OCI-LY7 (cell line): ENCODE measurements around the gene ZNF365. TPM values are rescaled to one million over a fixed set of nuclear protein-coding genes. Genes with fewer than 3 reads are reported as not detected.

Experiments
- BruUV-seq: library from RNA; stranded (reverse); fragments of 400-500 nt; replicated peaks from 2 replicates; lab custom pipeline; 2021; lab: Mats Ljungman, UMichigan
- CTCF ChIA-PET: fragments of 300-600 bp; sonication (Branson Sonifier 250); formaldehyde crosslinking; loops from one replicate; lab custom pipeline; 2022; ENCODE audit warnings: antibody characterized with exemption; ENCODE audit not compliant: unreplicated experiment; lab: Charles Lee
- POLR2A ChIA-PET: fragments of 300-600 bp; sonication (Branson Sonifier 250); formaldehyde crosslinking; loops from one replicate; lab custom pipeline; 2022; ENCODE audit warnings: antibody characterized with exemption; lab: Charles Lee
- DNase-seq: peaks from one replicate; pipeline ENCODE4 v3.0.0-alpha.2; 2015; ENCODE audit warnings: low spot score
- H2AFZ ChIP-seq: fragments of 200-600 bp; sonication (generic), shearing (Covaris generic); 2 replicates; pipeline ENCODE4 v1.6.1; 2014; ENCODE audit warnings: mild to moderate bottlenecking, antibody characterized with exemption, low read length, moderate library complexity
- H3K27ac ChIP-seq: fragments of 200-600 bp; sonication (generic); 2 replicates; pipeline ENCODE4 v1.5.1; 2014; ENCODE audit warnings: mixed run types, low read depth, mild to moderate bottlenecking, moderate library complexity, low read length, inconsistent platforms; ENCODE audit not compliant: poor library complexity, severe bottlenecking
- H3K36me3 ChIP-seq: fragments of 200-600 bp; sonication (generic); 2 replicates; pipeline ENCODE4 v1.6.1; 2014; ENCODE audit warnings: mild to moderate bottlenecking, antibody characterized with exemption, low read length, moderate library complexity, mixed read lengths; ENCODE audit not compliant: insufficient read depth
- H3K4me1 ChIP-seq: fragments of 200-600 bp; sonication (generic); 2 replicates; pipeline ENCODE4 v1.5.1; 2014; ENCODE audit warnings: mild to moderate bottlenecking, low read length; ENCODE audit not compliant: insufficient read depth, poor library complexity, severe bottlenecking
- H3K4me2 ChIP-seq: fragments of 200-600 bp; sonication (generic); 2 replicates; pipeline ENCODE4 v1.6.1; 2014; ENCODE audit warnings: mild to moderate bottlenecking, low read length
- H3K4me3 ChIP-seq: fragments of 200-600 bp; sonication (generic); 2 replicates; pipeline ENCODE4 v1.5.1; 2014; ENCODE audit warnings: mild to moderate bottlenecking, low read depth, low read length; ENCODE audit not compliant: poor library complexity, severe bottlenecking
- H3K79me2 ChIP-seq: fragments of 200-600 bp; sonication (generic); 2 replicates; pipeline ENCODE4 v1.6.1; 2016; ENCODE audit warnings: low read depth, mild to moderate bottlenecking, low read length, moderate library complexity, mixed read lengths; ENCODE audit not compliant: insufficient read depth
- H3K9me2 ChIP-seq: fragments of 200-600 bp; sonication (generic); 2 replicates; pipeline ENCODE4 v1.6.1; 2016; ENCODE audit warnings: mild to moderate bottlenecking, low read length, mixed read lengths; ENCODE audit not compliant: insufficient read depth
- H3K9me3 ChIP-seq: fragments of 200-600 bp; sonication (generic); 2 replicates; pipeline ENCODE4 v1.6.1; 2014; ENCODE audit warnings: mild to moderate bottlenecking, mixed run types, low read length, mixed read lengths
- H4K20me1 ChIP-seq: fragments of 200-600 bp; sonication (generic); 2 replicates; pipeline ENCODE4 v1.6.1; 2014; ENCODE audit warnings: mild to moderate bottlenecking, antibody characterized with exemption, low read length, moderate library complexity, mixed read lengths; ENCODE audit not compliant: insufficient read depth
- EZH2phosphoT487 ChIP-seq: fragments of 200-600 bp; sonication (generic); IDR thresholded peaks from 2 replicates; pipeline ENCODE4 v1.6.1; 2018; ENCODE audit warnings: low read depth, borderline replicate concordance, mild to moderate bottlenecking, mixed run types, antibody characterized with exemption, low read length, moderate library complexity, mixed read lengths
- intact Hi-C: fragments of 100-400 bp; cut with micrococcal nuclease; formaldehyde crosslinking; loops from one replicate; pipeline ENCODE4 v1.10.0; 2022; ENCODE audit not compliant: unreplicated experiment
- total RNA-seq, 2 experiments: library from RNA; depleted of rRNA in 1 of 2; stranded (reverse); fragments of >200 nt in 1 of 2; shearing (Covaris generic) in 1 of 2; gene quantifications; 2 replicates each; pipeline ENCODE4 v1.2.3, GENCODE V29; 2014 to 2022
- TF ChIP-seq, protein P1 (sequence below): fragments of 200-600 bp; sonication (generic); conservative IDR thresholded peaks from 2 replicates; pipeline ENCODE4 v1.5.1; 2014; ENCODE audit warnings: mild to moderate bottlenecking, antibody characterized with exemption, low read length, moderate library complexity, mixed read lengths

The ZNF365 gene
- total RNA-seq, 2 experiments from 2014 or later: not detected

DNA sequence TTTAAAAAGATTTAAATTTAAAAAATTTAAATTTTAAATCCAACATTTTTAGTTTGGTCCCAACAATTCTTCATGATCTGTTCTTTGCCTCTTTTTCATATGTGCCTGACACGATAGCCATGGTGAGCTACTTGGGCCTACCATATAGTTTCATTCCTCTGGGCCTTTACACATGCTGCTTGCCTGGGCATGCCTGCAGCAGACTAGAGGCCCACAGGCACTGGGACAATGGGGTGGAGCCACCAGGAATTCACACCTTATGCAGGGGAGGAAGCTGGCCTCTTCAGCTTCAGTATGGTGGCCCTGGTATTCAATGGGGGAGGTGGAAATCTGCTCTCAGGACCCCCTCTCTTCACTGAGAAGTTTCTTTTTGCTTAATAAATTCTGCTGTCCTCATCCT, 37.8 kb upstream of the ZNF365 start:
- no TSS peak for BruUV-seq
- Histone ChIP-seq H3K27ac (no peak overlapping the region), H3K79me2 (no peaks in the 10 kb centered on the region), H3K9me2 (no peaks in the 10 kb centered on the region), H3K4me2 (no peak overlapping the region), H3K9me3 (peaks cover 5% of the 10 kb centered on the region), H3K4me1 (no peaks in the 10 kb centered on the region), H3K4me3 (no peak overlapping the region), H2AFZ (no peak overlapping the region), H4K20me1 (no peaks in the 10 kb centered on the region), H3K36me3 (no peaks in the 10 kb centered on the region)
- POLR2A ChIA-PET: interaction anchor here (0.6 to 1.2 kb wide), 2 partner anchors 16 to 32 kb away, joined by 5 to 6 read pairs; no protein-coding TSS in a partner anchor
- TF ChIP-seq, protein P1, sequence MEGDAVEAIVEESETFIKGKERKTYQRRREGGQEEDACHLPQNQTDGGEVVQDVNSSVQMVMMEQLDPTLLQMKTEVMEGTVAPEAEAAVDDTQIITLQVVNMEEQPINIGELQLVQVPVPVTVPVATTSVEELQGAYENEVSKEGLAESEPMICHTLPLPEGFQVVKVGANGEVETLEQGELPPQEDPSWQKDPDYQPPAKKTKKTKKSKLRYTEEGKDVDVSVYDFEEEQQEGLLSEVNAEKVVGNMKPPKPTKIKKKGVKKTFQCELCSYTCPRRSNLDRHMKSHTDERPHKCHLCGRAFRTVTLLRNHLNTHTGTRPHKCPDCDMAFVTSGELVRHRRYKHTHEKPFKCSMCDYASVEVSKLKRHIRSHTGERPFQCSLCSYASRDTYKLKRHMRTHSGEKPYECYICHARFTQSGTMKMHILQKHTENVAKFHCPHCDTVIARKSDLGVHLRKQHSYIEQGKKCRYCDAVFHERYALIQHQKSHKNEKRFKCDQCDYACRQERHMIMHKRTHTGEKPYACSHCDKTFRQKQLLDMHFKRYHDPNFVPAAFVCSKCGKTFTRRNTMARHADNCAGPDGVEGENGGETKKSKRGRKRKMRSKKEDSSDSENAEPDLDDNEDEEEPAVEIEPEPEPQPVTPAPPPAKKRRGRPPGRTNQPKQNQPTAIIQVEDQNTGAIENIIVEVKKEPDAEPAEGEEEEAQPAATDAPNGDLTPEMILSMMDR: no peak
- TF ChIP-seq EZH2phosphoT487: no peak
- intact Hi-C loops: no loop called here
- CTCF ChIA-PET: no interaction called here
- no peak for DNase-seq

DNA sequence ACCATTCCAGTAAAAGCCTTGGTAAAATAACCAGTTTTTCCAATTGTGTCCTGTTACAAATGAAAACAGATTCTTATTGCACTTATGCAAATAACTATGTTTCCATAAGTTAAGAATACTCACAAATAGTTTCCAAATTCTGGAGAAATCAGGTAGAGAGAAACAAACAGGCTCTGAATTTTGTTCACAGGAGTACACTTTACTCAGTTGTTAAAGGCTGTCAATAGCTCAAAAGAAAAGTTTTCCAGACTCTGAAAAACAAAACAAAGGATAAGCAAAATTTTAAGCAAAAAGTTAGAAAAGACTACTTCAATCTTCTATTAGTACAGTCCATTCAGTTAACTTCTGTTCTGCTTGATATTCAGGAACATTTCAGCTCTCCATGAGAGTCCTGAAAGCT, 32.8 kb upstream of the ZNF365 start:
- ChIA-PET POLR2A (no interaction called here), CTCF (no interaction called here)
- Histone ChIP-seq H4K20me1 (no peaks in the 10 kb centered on the region), H3K4me2 (no peak overlapping the region), H3K36me3 (no peaks in the 10 kb centered on the region), H2AFZ (no peak overlapping the region), H3K4me3 (no peak overlapping the region), H3K9me2 (no peaks in the 10 kb centered on the region), H3K27ac (no peak overlapping the region), H3K4me1 (no peaks in the 10 kb centered on the region), H3K79me2 (no peaks in the 10 kb centered on the region), H3K9me3 (peaks cover 20% of the 10 kb centered on the region)
- intact Hi-C loops: no loop called here
- BruUV-seq: no TSS peak
- TF ChIP-seq EZH2phosphoT487: no peak
- TF ChIP-seq, protein P1: no peak
- DNase-seq: no peak

DNA sequence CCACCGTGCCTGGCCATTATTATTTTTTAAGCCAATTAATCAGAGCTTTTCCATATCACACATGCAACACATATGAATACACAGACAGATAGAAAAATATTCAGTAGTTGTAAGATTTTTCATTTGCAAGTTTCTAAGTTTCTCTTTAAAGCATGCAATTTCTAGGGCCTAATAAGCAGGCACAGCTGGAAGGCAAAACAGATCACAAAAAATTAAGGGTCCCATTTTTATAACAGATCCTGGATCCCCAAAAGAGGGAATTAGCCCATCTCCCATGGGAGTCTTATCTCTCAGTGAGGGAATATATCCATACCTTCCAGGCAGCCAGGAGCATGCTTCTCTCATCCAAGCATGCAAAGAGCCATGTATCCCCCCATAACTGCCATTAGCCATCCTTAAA, 31.2 kb upstream of the ZNF365 start:
- Histone ChIP-seq H3K36me3 (no peaks in the 10 kb centered on the region), H3K9me3 (peaks cover 20% of the 10 kb centered on the region), H2AFZ (no peak overlapping the region), H3K27ac (no peak overlapping the region), H3K4me1 (no peaks in the 10 kb centered on the region), H3K4me2 (no peak overlapping the region), H3K4me3 (no peak overlapping the region), H3K79me2 (no peaks in the 10 kb centered on the region), H4K20me1 (no peaks in the 10 kb centered on the region), H3K9me2 (no peaks in the 10 kb centered on the region)
- CTCF ChIA-PET: no interaction called here
- POLR2A ChIA-PET: interaction anchor here (0.6 to 0.7 kb wide), 2 partner anchors 79 to 1055 kb away, joined by 3 read pairs; no protein-coding TSS in a partner anchor
- DNase-seq: no peak
- no TSS peak for BruUV-seq
- intact Hi-C loops: no loop called here
- TF ChIP-seq, protein P1: no peak
- no peak for TF ChIP-seq EZH2phosphoT487
